ENCODE measurements around the gene SNAP23.

GRCh38 chr15:42577514-42578031, 82.1 kb downstream of the SNAP23 start:
- TF ChIP-seq CTCF (IDR thresholded peaks at IDR 0.05) (no peak), POLR2AphosphoS5 (IDR thresholded peaks at IDR 0.05) (no peak), POLR2A (IDR thresholded peaks at IDR 0.05) (no peak)

All from sigmoid colon (tissue), 4 donors.